ENCODE results near the gene SAFB.

GRCh38 chr19:5612891-5613865, 9.7 kb upstream of the SAFB start:
- TF ChIP-seq CTCF (IDR thresholded peaks at IDR 0.05; ENCODE audit: borderline replicate concordance, extremely low read depth, low read length, poor library complexity, severe bottlenecking) (no peak), EZH2 (IDR thresholded peaks at IDR 0.05; ENCODE audit: borderline replicate concordance, low read depth, low read length, severe bottlenecking) (no peak)

Data from DND-41 (cell line).